ENCODE data around the gene CPNE4. TPM values are rescaled to one million over a fixed set of nuclear protein-coding genes. Genes with fewer than 3 reads are reported as not detected.

Gene CPNE4
- total and polyA plus RNA-seq, 10 donors = 0.03 to 3.1 (median 0.91) TPM; not detected in 2

- Histone ChIP-seq H3K27me3 (replicated peaks in 1 of 7) (no peaks in the 10 kb centered on the region), H3K4me1 (no peaks in the 10 kb centered on the region), H3K27ac (no peak overlapping the region), H3K9me3 (no peaks in the 10 kb centered on the region), H3K4me3 (no peak overlapping the region), H3K36me3 (no peaks in the 10 kb centered on the region)
- DNase-seq = no peak
- WGBS, 5 donors = 32 to 66% (median 62%) methylated on average over 1 of the region's 1 CpG
- no peak for TF ChIP-seq CTCF (IDR thresholded peaks at IDR 0.05 in 8 of 11, conservative IDR thresholded peaks at IDR 0.05 in 3 of 11)
- intact Hi-C loops (cut with DNase I; ENCODE audit: low total_unique reads) = no loop called here
These were observed 329.7 kb downstream of the CPNE4 start for GRCh38 chr3:131705099-131705498.

DNA sequence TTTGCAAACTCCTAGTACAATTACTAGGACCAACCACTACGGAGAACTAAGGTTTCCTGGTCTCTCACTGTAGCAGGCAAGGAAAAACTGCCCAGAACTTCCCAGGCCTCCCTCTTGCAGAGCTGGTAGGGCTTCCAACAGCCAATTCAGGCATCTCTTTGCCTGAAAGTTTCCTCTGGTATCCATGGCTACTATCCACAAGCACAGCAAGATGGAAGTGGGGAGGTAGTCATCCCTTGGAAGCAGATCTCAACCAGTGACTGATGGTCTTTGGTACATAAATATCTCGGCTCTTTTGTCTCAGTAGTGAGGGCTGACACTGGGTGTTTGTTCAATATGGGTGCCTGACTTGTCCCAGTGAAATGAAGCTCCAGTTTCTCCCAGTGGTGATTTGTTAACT, 330.7 kb downstream of the CPNE4 start:
- WGBS, 5 donors = 60 to 87% (median 66%) methylated on average over 2 of the region's 2 CpGs
- H3K4me3 ChIP-seq = no peak overlapping the region
- no peak for DNase-seq
- TF ChIP-seq POLR2A (IDR thresholded peaks at IDR 0.05) (no peak), CTCF (IDR thresholded peaks at IDR 0.05 in 8 of 11, conservative IDR thresholded peaks at IDR 0.05 in 3 of 11) (no peak)
- intact Hi-C loops (cut with DNase I; ENCODE audit: low total_unique reads) = no loop called here
- no peaks in the 10 kb centered on the region for H3K36me3 ChIP-seq
- H3K27me3 ChIP-seq (replicated peaks in 1 of 7) = no peaks in the 10 kb centered on the region
- H3K9me3 ChIP-seq = no peaks in the 10 kb centered on the region
- H3K27ac ChIP-seq = no peak overlapping the region
- no peaks in the 10 kb centered on the region for H3K4me1 ChIP-seq

DNA sequence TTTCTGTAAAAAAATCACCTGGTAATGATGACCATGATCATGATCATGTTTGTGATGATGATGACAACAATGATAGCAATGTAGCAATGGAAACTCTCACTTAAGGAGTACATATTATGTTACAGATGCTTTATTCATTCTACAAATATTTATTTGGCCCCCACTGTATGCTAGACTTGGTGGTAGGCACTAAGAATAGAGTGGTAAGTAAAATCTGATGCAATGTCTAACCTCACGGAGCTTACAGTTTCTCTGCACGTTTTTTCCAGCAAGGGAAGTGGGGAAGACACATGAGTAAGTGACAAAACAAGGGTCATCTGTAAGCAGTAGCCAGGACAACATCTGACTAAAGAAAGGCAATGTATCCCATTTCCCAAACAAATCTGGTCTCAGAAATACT, 332.7 kb downstream of the CPNE4 start:
- Histone ChIP-seq H3K4me1 (no peaks in the 10 kb centered on the region), H3K4me3 (no peak overlapping the region), H3K27ac (no peak overlapping the region), H3K36me3 (no peaks in the 10 kb centered on the region), H3K9me3 (no peaks in the 10 kb centered on the region), H3K27me3 (replicated peaks in 1 of 7) (no peaks in the 10 kb centered on the region)
- 54 to 78% (median 69%) methylated on average over 2 of the region's 2 CpGs for WGBS, 5 donors
- TF ChIP-seq POLR2AphosphoS5 (IDR thresholded peaks at IDR 0.05) (no peak), POLR2A (IDR thresholded peaks at IDR 0.05) (no peak), CTCF (IDR thresholded peaks at IDR 0.05 in 8 of 11, conservative IDR thresholded peaks at IDR 0.05 in 3 of 11) (no peak)
- intact Hi-C loops (cut with DNase I; ENCODE audit: low total_unique reads) = no loop called here
- DNase-seq = no peak

DNA sequence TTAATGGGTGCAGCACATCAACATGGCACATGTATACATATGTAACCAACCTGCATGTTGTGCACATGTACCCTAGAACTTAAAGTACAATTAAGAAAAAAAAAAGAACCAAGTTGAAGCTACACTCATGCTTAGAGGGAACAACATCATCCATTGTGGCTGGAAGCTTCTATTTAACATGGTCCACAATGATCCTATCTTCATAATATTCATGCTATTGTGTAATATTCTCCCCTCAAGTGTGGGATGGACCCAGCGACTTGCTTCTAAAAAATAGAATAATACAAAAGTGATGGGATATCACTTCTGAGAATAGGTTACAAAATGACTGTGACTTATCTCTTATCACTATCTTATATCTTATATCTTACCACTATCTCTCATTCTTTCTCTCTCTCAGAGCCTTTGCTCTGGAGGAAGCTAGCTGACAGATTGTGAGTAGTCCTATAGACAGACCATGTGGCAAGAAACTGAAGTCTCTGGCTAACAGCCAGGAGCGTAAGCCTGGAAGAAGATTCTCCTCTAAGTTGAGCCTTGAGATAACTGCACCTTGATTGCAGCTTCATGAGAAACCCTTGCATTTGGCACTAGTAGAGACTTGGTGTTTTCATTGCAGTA, 333.6 kb downstream of the CPNE4 start:
- DNase-seq = no peak
- no peaks in the 10 kb centered on the region for H3K4me1 ChIP-seq
- no peaks in the 10 kb centered on the region for H3K36me3 ChIP-seq
- TF ChIP-seq POLR2A (IDR thresholded peaks at IDR 0.05) = no peak
- TF ChIP-seq POLR2AphosphoS5 (IDR thresholded peaks at IDR 0.05) = no peak
- TF ChIP-seq CTCF (IDR thresholded peaks at IDR 0.05 in 8 of 11, conservative IDR thresholded peaks at IDR 0.05 in 3 of 11) = no peak
- intact Hi-C loops (cut with DNase I; ENCODE audit: low total_unique reads) = no loop called here
- 25 to 93% (median 74%) methylated on average over 2 of the region's 2 CpGs for WGBS, 5 donors
- no peak overlapping the region for H3K4me3 ChIP-seq
- no peaks in the 10 kb centered on the region for H3K27me3 ChIP-seq (replicated peaks in 1 of 7)
- no peaks in the 10 kb centered on the region for H3K9me3 ChIP-seq
- H3K27ac ChIP-seq = no peak overlapping the region
